ENCODE data around the gene CNTNAP3.
"Not testable (repeated sequence)": the region's sequence is repeated elsewhere in the genome, so short reads cannot be mapped to it uniquely, and the experiment has no call there.

The CNTNAP3 gene

GRCh38 chr9:39067683-39068082 lies 220.3 kb downstream of the CNTNAP3 start:
- DNase-seq (ENCODE audit: low read depth) = not testable (repeated sequence)

GRCh38 chr9:39062966-39063365 lies 225.0 kb downstream of the CNTNAP3 start:
- not testable (repeated sequence) for DNase-seq (ENCODE audit: low read depth)

DNA sequence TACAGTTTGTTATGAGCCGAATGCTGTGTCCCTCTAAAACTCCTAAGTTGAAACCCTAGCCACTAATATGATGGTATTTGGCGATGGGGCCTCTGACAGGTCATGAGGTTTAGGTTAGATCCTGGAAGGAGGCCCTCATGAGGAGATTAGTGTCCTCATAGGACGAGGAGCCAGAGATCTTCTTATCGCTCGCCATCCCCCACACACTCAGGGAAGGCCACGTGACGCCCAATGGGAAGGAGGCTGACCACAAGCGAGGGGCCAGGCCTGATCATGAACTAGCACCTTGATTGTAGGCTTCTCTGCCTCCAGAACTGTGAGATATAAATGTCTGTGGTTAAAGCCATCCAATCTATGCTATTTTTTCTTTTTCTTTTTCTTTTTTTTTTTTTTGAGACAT lies 233.5 kb downstream of the CNTNAP3 start:
- DNase-seq (ENCODE audit: low read depth) = not testable (repeated sequence)

DNA sequence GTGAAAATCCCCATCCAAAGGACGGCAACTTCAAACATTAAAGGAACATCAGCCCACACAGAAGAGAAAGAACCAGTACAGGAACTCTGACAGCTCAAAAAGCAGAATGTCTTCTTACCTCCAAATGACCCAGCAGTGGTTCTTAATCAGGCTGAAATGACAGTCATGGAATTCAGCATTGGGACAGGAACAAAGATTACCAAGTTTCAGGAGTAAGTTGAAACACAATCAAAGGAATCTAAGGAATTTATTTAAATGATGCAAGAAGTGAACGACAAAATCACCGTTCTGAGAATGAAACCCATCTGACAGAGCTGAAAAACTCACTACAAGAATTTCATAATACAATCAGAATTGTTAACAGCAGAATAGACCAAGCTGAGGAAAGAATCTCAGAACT lies 241.1 kb downstream of the CNTNAP3 start:
- not testable (repeated sequence) for DNase-seq (ENCODE audit: low read depth)

DNA sequence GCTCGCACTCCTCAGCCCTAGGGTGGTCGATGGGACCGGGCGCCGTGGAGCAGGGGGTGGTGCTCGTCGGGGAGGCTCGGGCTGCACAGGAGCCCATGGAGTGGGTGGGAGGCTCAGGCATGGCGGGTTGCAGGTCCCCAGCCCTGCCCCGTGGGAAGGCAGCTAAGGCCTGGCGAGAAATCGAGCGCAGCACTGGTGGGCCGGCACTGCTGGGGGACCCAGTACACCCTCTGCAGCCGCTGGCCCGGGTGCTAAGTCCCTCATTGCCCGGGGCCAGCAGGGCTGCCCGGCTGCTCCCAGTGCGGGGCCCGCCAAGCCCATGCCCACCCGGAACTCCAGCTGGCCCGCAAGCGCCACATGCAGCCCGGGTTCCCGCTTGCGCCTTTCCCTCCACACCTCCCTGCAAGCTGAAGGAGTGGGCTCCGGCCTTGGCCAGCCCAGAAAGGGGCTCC lies 245.6 kb downstream of the CNTNAP3 start:
- DNase-seq (ENCODE audit: low read depth) = not testable (repeated sequence)

DNA sequence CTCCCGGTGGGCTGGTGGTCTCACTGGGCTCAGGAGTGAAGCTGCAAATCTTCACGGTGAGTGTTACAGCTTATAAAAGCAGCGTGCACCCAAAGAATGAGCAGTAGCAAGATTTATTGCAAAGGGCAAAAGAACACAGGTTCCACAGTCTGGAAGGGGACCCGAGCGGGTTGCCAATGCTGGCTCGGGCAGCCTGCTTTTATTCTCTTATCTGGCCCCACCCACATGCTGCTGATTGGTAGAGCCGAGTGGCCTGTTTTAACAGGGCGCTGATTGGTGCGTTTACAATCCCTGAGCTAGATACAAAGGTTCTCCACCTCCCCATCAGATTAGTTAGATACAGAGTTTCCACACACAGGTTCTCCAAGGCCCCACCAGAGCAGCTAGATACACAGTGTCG lies 246.2 kb downstream of the CNTNAP3 start:
- DNase-seq (ENCODE audit: low read depth) = not testable (repeated sequence)

- DNase-seq (ENCODE audit: low read depth) = not testable (repeated sequence)
Measured at GRCh38 chr9:39039148-39039547, 248.8 kb downstream of the CNTNAP3 start.

DNA sequence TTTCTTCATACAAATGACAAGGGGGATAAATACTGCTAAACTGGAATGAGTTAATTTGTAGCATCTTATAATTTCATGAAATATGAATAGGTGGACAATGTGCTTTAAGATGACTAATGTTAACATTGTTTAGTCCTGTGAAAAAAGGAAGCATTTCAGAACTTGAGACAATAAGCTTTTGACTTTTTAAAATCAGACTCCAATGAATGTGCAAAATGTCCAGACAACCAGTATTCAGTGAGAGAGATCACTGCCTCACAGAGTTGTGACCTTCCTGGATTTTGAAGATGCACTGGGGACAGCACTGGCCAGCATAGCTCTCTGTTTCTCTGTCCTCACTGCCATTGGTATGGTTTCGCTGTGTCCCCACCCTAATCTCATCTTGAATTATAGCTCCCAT lies 249.7 kb downstream of the CNTNAP3 start:
- not testable (repeated sequence) for DNase-seq (ENCODE audit: low read depth)

DNA sequence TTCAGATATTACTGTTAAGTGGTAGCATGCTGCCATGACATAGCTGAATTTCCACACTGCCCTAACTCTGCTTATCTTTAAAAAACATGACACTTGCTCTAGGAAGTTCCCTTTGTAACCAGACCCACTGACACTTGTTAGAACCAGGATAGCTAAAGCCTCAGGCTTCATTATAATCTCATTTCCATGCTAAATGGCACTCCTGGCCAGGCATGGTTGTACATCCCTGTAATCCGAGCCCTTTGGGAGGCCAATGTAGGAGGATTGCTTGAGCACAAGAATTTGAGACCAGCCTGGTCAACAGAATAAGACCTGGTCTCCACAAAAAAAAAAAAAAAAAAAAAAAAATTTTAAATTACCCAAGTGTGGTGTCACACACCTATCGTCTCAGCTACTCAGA lies 254.1 kb downstream of the CNTNAP3 start:
- DNase-seq (ENCODE audit: low read depth) = not testable (repeated sequence)

GRCh38 chr9:39030204-39031019 lies 257.6 kb downstream of the CNTNAP3 start:
- not testable (repeated sequence) for DNase-seq (ENCODE audit: low read depth)

DNA sequence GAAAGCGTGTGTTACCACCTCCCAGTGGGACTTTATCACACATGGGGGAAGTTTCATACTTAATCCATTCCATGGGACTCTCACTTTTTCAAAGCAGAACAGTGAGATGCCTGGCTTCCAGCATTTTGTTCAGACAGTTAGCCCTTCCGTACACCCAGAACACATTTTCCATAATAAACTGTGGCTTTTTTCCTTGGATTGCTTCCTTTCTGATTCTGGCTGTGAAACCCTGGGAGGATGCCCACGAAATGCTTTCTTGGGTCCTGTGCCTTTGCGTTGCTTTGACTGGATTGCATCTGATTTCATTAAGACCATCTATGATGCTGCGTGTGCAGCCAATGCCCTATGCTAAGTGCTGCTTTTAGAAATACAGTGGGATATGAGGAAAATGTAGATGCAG lies 259.1 kb downstream of the CNTNAP3 start:
- DNase-seq (ENCODE audit: low read depth) = not testable (repeated sequence)

DNA sequence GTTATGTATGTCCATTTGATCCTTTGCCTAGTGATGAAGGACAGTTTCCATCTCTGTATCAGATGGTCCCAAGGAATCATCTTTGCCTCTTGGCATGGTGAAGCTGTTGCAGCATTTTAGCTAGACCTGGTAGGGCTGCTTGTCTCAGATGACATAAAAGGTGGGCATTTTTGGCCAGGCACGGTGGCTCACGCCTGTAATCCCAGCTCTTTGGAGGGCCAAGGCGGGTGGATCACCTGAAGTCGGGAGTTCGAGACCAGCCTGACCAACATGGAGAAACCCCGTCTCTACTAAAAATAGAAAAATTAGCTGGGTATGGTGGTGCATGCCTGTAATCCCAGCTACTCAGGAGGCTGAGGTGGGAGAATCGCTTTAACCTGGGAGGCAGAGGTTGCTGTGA lies 259.8 kb downstream of the CNTNAP3 start:
- DNase-seq (ENCODE audit: low read depth) = not testable (repeated sequence)

- DNase-seq (ENCODE audit: low read depth) = not testable (repeated sequence)
Measured at GRCh38 chr9:39025911-39026588, 261.9 kb downstream of the CNTNAP3 start.

Measured in stimulated activated CD4-positive, alpha-beta T cell treated with anti-CD3 and anti-CD28 coated beads, Interleukin-2, amount 100 ng/mL, for 4 hours (primary cell).